WTC11 (cell line): ENCODE measurements around the gene NEDD4L.

ENCODE experiments used
- AFF4 ChIP-seq: sonication (generic); formaldehyde crosslinking; IDR thresholded peaks from 2 replicates; pipeline ENCODE4 v1.8.1; 2023; ENCODE audit warnings: mild to moderate bottlenecking, missing genetic modification reagents, borderline replicate concordance
- CTCF ChIP-seq: fragments of 200-600 bp; IDR thresholded peaks from 2 replicates; pipeline ENCODE4 v1.8.0; 2022; ENCODE audit warnings: antibody characterized with exemption
- E2F4 ChIP-seq: sonication (generic); formaldehyde crosslinking; IDR thresholded peaks from 2 replicates; pipeline ENCODE4 v1.8.1; 2022; ENCODE audit warnings: low read depth, mild to moderate bottlenecking, moderate library complexity, missing genetic modification reagents, borderline replicate concordance
- E2F5 ChIP-seq: sonication (generic); formaldehyde crosslinking; IDR thresholded peaks from 2 replicates; pipeline ENCODE4 v1.8.1; 2022; ENCODE audit warnings: mild to moderate bottlenecking, moderate library complexity, missing genetic modification reagents
- KAT7 ChIP-seq: sonication (generic); formaldehyde crosslinking; IDR thresholded peaks from 2 replicates; pipeline ENCODE4 v1.8.1; 2023; ENCODE audit warnings: missing genetic modification reagents, mild to moderate bottlenecking, borderline replicate concordance
- MAX ChIP-seq: sonication (generic); formaldehyde crosslinking; IDR thresholded peaks from 2 replicates; pipeline ENCODE4 v1.8.0; 2022; ENCODE audit warnings: mild to moderate bottlenecking, missing genetic modification reagents
- NR2C2 ChIP-seq: sonication (generic); formaldehyde crosslinking; IDR thresholded peaks from 2 replicates; pipeline ENCODE4 v1.8.0; 2022; ENCODE audit warnings: mild to moderate bottlenecking, missing genetic modification reagents
- NR3C1 ChIP-seq: sonication (generic); formaldehyde crosslinking; conservative IDR thresholded peaks from 2 replicates; pipeline ENCODE4 v1.8.1; 2023; ENCODE audit warnings: low read depth, mild to moderate bottlenecking, missing genetic modification reagents
- PREB ChIP-seq: sonication (generic); formaldehyde crosslinking; IDR thresholded peaks from 2 replicates; pipeline ENCODE4 v1.8.1; 2022; ENCODE audit warnings: mild to moderate bottlenecking, missing genetic modification reagents, moderate library complexity, borderline replicate concordance
- SMAD3 ChIP-seq: sonication (generic); formaldehyde crosslinking; IDR thresholded peaks from 2 replicates; pipeline ENCODE4 v1.8.0; 2022; ENCODE audit warnings: missing genetic modification reagents, mild to moderate bottlenecking, borderline replicate concordance
- TCF7 ChIP-seq: sonication (generic); formaldehyde crosslinking; IDR thresholded peaks from 2 replicates; pipeline ENCODE4 v1.8.0; 2022; ENCODE audit warnings: mild to moderate bottlenecking, low read depth, missing genetic modification reagents, moderate library complexity
- USF1 ChIP-seq: sonication (generic); formaldehyde crosslinking; IDR thresholded peaks from 2 replicates; pipeline ENCODE4 v1.8.0; 2022; ENCODE audit warnings: mild to moderate bottlenecking, missing genetic modification reagents
- ZNF232 ChIP-seq: sonication (generic); formaldehyde crosslinking; IDR thresholded peaks from 2 replicates; pipeline ENCODE4 v1.8.0; 2022; ENCODE audit warnings: mild to moderate bottlenecking, missing genetic modification reagents
- ZNF317 ChIP-seq: sonication (generic); formaldehyde crosslinking; IDR thresholded peaks from 2 replicates; pipeline ENCODE4 v1.8.1; 2023; ENCODE audit warnings: low read depth, mild to moderate bottlenecking, moderate library complexity, missing genetic modification reagents, borderline replicate concordance

- TF ChIP-seq SMAD3 (CRISPR knock-in tag) (no peak), MAX (CRISPR knock-in tag) (no peak), NR2C2 (CRISPR knock-in tag) (no peak), CTCF (no peak), ZNF232 (CRISPR knock-in tag) (no peak), TCF7 (CRISPR knock-in tag) (no peak), NR3C1 (CRISPR knock-in tag) (no peak), KAT7 (CRISPR knock-in tag) (no peak), E2F4 (no peak), PREB (no peak), E2F5 (CRISPR knock-in tag) (no peak), USF1 (CRISPR knock-in tag) (no peak), ZNF317 (CRISPR knock-in tag) (no peak), AFF4 (CRISPR knock-in tag) (no peak)
These were observed 177.2 kb downstream of the NEDD4L start for GRCh38 chr18:58221060-58221725.
